Measurements from ENCODE around the gene COQ10A.

- TF ChIP-seq CTCF (IDR thresholded peaks at IDR 0.05): peak; percentile 84 to 98 (median 94)
- peak; percentile 51 to 60 for TF ChIP-seq POLR2A (IDR thresholded peaks at IDR 0.05)
These were observed 42.5 kb upstream of the COQ10A start, which contains the start of gene NABP2 for GRCh38 chr12:56224102-56224701.
